ENCODE results near the gene SLC7A10.

SLC7A10 gene

GRCh38 chr19:33201886-33202545, 23.6 kb downstream of the SLC7A10 start:
- DNase-seq (ENCODE audit: low read depth): no peak
- TF ChIP-seq, protein P1, sequence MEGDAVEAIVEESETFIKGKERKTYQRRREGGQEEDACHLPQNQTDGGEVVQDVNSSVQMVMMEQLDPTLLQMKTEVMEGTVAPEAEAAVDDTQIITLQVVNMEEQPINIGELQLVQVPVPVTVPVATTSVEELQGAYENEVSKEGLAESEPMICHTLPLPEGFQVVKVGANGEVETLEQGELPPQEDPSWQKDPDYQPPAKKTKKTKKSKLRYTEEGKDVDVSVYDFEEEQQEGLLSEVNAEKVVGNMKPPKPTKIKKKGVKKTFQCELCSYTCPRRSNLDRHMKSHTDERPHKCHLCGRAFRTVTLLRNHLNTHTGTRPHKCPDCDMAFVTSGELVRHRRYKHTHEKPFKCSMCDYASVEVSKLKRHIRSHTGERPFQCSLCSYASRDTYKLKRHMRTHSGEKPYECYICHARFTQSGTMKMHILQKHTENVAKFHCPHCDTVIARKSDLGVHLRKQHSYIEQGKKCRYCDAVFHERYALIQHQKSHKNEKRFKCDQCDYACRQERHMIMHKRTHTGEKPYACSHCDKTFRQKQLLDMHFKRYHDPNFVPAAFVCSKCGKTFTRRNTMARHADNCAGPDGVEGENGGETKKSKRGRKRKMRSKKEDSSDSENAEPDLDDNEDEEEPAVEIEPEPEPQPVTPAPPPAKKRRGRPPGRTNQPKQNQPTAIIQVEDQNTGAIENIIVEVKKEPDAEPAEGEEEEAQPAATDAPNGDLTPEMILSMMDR (conservative IDR thresholded peaks at IDR 0.05; ENCODE audit: low read depth, low read length): no peak
- no peak overlapping the region for H3K4me3 ChIP-seq (ENCODE audit: low read depth, low read length)

DNA sequence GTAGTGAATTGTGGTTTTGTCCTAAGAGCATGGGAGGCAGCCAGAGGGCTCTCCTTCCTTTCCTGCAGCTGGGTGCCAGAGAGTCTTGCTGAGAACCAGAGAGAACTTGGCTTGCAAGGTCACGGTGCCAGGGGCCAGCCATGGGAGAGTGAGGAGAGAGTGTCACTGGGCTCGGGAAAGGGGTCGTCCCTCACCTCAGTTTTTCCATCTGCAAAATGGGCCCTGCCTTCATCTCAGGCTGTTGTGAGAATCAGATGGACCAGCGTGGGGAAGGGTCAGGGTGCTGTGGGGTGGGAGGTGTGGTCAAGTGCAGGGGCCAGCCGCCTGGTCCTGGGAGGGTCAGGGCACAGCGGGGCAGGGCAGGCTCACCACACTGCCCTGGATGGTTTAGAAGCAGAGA, 24.2 kb downstream of the SLC7A10 start:
- no peak for DNase-seq (ENCODE audit: low read depth)
- no peak overlapping the region for H3K4me3 ChIP-seq (ENCODE audit: low read depth, low read length)
- TF ChIP-seq, protein P1 (conservative IDR thresholded peaks at IDR 0.05; ENCODE audit: low read depth, low read length): no peak

GRCh38 chr19:33199441-33200265, 26.0 kb downstream of the SLC7A10 start:
- DNase-seq (ENCODE audit: low read depth): no peak
- H3K4me3 ChIP-seq (ENCODE audit: low read depth, low read length): no peak overlapping the region
- TF ChIP-seq, protein P1 (conservative IDR thresholded peaks at IDR 0.05; ENCODE audit: low read depth, low read length): no peak

DNA sequence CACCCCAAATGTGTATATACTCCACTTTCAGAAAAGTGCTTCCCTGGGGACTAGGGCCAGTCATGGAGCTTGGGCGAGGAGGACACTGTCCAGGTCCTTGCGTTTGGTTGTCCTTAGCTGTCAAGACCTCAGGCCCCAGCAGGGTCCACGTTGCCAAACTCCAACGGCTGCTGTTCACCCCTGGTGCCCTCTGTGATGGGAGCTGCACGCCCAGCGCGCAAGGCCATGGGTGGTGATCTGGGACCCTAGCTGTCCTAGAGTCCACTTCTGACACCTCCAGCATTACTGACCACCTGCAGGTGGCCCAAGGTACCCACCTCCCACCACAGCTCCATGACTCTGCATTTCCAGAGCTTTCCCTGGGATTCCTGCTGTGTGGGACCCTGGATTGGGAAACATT, 27.5 kb downstream of the SLC7A10 start:
- TF ChIP-seq, protein P1 (conservative IDR thresholded peaks at IDR 0.05; ENCODE audit: low read depth, low read length): no peak
- H3K4me3 ChIP-seq (ENCODE audit: low read depth, low read length): no peak overlapping the region
- DNase-seq (ENCODE audit: low read depth): no peak

- no peak for DNase-seq (ENCODE audit: low read depth)
- no peak overlapping the region for H3K4me3 ChIP-seq (ENCODE audit: low read depth, low read length)
- TF ChIP-seq, protein P1 (conservative IDR thresholded peaks at IDR 0.05; ENCODE audit: low read depth, low read length): no peak
Measured at GRCh38 chr19:33197591-33198000, 28.1 kb downstream of the SLC7A10 start.

DNA sequence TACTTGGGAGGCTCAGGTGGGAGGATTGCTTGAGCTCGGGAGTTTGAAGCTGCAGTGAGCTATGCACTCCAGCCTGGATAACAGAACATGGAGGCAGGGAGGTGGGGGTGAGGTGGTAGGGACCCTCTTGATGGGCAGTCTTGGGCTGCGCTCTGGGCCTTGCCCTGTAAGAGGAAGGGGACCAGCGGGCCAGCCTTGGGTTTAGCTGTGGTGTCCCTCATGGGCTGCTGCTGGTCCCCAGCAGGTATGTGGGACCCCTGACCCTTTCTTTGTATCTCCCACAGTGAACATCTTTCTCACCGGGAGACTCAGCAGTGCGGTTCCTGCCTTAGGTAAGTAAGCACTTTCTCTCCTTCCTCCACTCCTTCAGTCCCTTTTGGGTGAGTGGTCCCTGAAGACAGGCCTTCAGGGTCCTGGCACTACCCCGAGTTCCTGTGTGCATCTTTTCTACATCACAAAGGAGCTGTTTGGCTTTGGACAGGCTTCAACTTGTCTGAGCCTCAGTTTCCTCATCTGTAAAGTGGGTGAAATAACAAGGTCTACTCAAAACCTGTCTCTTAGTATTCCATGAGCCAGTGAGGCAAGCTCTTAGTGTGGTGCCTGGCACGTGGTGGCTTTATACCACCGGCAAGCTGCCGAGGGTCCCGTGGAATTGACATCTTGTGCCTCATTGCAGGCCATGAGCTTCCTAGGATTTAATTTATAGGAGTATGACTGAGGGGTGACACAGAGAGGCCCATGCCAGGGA, 29.0 kb downstream of the SLC7A10 start:
- TF ChIP-seq, protein P1 (conservative IDR thresholded peaks at IDR 0.05; ENCODE audit: low read depth, low read length): no peak
- DNase-seq (ENCODE audit: low read depth): no peak
- no peak overlapping the region for H3K4me3 ChIP-seq (ENCODE audit: low read depth, low read length)
